NCI-H510A (cell line): ENCODE measurements around the gene CCDC127.

ENCODE experiments used
- DNase-seq: peaks from one replicate; lab custom pipeline; 2025; lab: John Stamatoyannopoulos, UW

The CCDC127 gene

GRCh38 chr5:157126-157715 is 60.7 kb downstream of the CCDC127 start:
- no peak for DNase-seq

- DNase-seq, result no peak
Measured at GRCh38 chr5:156411-157072, 61.4 kb downstream of the CCDC127 start.

- no peak for DNase-seq
Measured at GRCh38 chr5:155651-156410, 62.1 kb downstream of the CCDC127 start.

- no peak for DNase-seq
Measured at GRCh38 chr5:154826-155225, 63.1 kb downstream of the CCDC127 start.

- no peak for DNase-seq
Measured at GRCh38 chr5:154236-154635, 63.7 kb downstream of the CCDC127 start.

GRCh38 chr5:153256-153655 is 64.7 kb downstream of the CCDC127 start:
- DNase-seq, result no peak

- DNase-seq, result no peak
Measured at GRCh38 chr5:152077-152476, 65.9 kb downstream of the CCDC127 start.

- no peak for DNase-seq
Measured at GRCh38 chr5:150746-151145, 67.2 kb downstream of the CCDC127 start.

- DNase-seq, result no peak
Measured at GRCh38 chr5:149745-150485, 68.0 kb downstream of the CCDC127 start.

- no peak for DNase-seq
Measured at GRCh38 chr5:147751-148150, 70.2 kb downstream of the CCDC127 start.
